OCI-M2 (cell line): ENCODE data around the gene EPHB1.

Experiments
- DNase-seq: peaks from one replicate; lab custom pipeline; 2025; ENCODE audit not compliant: unreplicated experiment; lab: John Stamatoyannopoulos, UW

The EPHB1 gene

GRCh38 chr3:134807189-134807588, 12.1 kb downstream of the EPHB1 start:
- DNase-seq: no peak

GRCh38 chr3:134808835-134809234, 13.8 kb downstream of the EPHB1 start:
- DNase-seq: no peak

GRCh38 chr3:134809427-134810051, 14.5 kb downstream of the EPHB1 start:
- no peak for DNase-seq

- DNase-seq: no peak
Measured at GRCh38 chr3:134810052-134810435, 15.0 kb downstream of the EPHB1 start.

- no peak for DNase-seq
Measured at GRCh38 chr3:134810850-134811249, 15.8 kb downstream of the EPHB1 start.

GRCh38 chr3:134813618-134814017, 18.6 kb downstream of the EPHB1 start:
- no peak for DNase-seq

- DNase-seq: no peak
Measured at GRCh38 chr3:134815519-134815918, 20.5 kb downstream of the EPHB1 start.

GRCh38 chr3:134816623-134817022, 21.6 kb downstream of the EPHB1 start:
- DNase-seq: no peak

GRCh38 chr3:134817297-134817696, 22.2 kb downstream of the EPHB1 start:
- DNase-seq: no peak

GRCh38 chr3:134820994-134821393, 25.9 kb downstream of the EPHB1 start:
- no peak for DNase-seq

GRCh38 chr3:134822090-134822489, 27.0 kb downstream of the EPHB1 start:
- no peak for DNase-seq

- no peak for DNase-seq
Measured at GRCh38 chr3:134823679-134824078, 28.6 kb downstream of the EPHB1 start.

GRCh38 chr3:134824791-134825190, 29.7 kb downstream of the EPHB1 start:
- no peak for DNase-seq

GRCh38 chr3:134827213-134827612, 32.2 kb downstream of the EPHB1 start:
- DNase-seq: no peak

GRCh38 chr3:134829721-134830120, 34.7 kb downstream of the EPHB1 start:
- DNase-seq: no peak

GRCh38 chr3:134832585-134832984, 37.5 kb downstream of the EPHB1 start:
- no peak for DNase-seq

- DNase-seq: no peak
Measured at GRCh38 chr3:134833453-134834163, 38.5 kb downstream of the EPHB1 start.

- DNase-seq: no peak
Measured at GRCh38 chr3:134836921-134837320, 41.9 kb downstream of the EPHB1 start.

- DNase-seq: no peak
Measured at GRCh38 chr3:134838599-134838998, 43.5 kb downstream of the EPHB1 start.

- DNase-seq: no peak
Measured at GRCh38 chr3:134839422-134839821, 44.4 kb downstream of the EPHB1 start.

- DNase-seq: no peak
Measured at GRCh38 chr3:134839990-134840389, 44.9 kb downstream of the EPHB1 start.

- DNase-seq: no peak
Measured at GRCh38 chr3:134840459-134840858, 45.4 kb downstream of the EPHB1 start.

- DNase-seq: no peak
Measured at GRCh38 chr3:134846084-134846483, 51.0 kb downstream of the EPHB1 start.
